Measurements from ENCODE around the gene PKN2.

Gene PKN2

DNA sequence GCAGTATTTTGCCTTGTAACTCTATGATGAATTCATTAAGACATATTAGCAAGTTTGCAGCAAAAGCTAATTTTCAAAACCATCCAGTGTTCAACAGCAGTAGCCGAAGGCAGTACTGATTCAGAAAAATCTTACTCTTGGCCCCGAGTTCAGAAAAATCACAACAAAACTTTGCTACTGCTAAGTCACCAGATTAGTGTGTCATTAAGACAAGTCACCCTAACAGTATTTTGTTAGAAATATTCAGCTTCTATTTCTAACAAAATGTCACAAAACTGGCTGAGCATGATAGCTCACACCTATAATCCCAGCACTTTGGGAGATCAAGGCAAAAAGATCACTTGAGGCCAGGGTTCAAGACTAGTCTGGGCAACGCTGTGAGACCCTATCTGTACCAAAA is 199.1 kb downstream of the PKN2 start:
- Histone ChIP-seq H3K36me3 (ENCODE audit: control insufficient read depth in 2 of 2, insufficient read depth in 1 of 2, low read length in 2 of 2) (peaks cover 36 to 75% of the 10 kb centered on the region in 2 experiments), H3K4me3 (ENCODE audit: low read depth, low read length) (no peak overlapping the region), H3K4me1 (ENCODE audit: control insufficient read depth, insufficient read depth, low read length) (peaks cover 3% of the 10 kb centered on the region; the same call in 1 of the 2 replicates), H3K9me3 (ENCODE audit: control insufficient read depth, insufficient read depth, low read depth, low read length) (no peaks in the 10 kb centered on the region), H3K27ac (ENCODE audit: extremely low read depth, low read depth, low read length) (no peak overlapping the region)
- ChIA-PET CTCF (interaction anchor here (1.2 kb wide), 1 partner anchor 147 kb away, joined by 4 read pairs; no protein-coding TSS in a partner anchor), POLR2A (no interaction called here)
- no peak for TF ChIP-seq GLIS2 (tag by site-specific recombination; IDR thresholded peaks at IDR 0.05)
- TF ChIP-seq ZNF112 (tag by site-specific recombination; IDR thresholded peaks at IDR 0.05) = no peak

Data from HEK293 (cell line).